ENCODE data around the gene SLC2A4RG.

The SLC2A4RG gene

GRCh38 chr20:63777614-63778013 is 38.0 kb downstream of the SLC2A4RG start:
- DNase-seq (ENCODE audit: low read depth): no peak

GRCh38 chr20:63778034-63778752 is 38.6 kb downstream of the SLC2A4RG start:
- DNase-seq (ENCODE audit: low read depth): no peak

- DNase-seq (ENCODE audit: low read depth): no peak
Measured at GRCh38 chr20:63778857-63779256, 39.3 kb downstream of the SLC2A4RG start.

GRCh38 chr20:63781181-63781580 is 41.6 kb downstream of the SLC2A4RG start:
- no peak for DNase-seq (ENCODE audit: low read depth)

GRCh38 chr20:63782051-63782471 is 42.5 kb downstream of the SLC2A4RG start:
- DNase-seq (ENCODE audit: low read depth): no peak

- no peak for DNase-seq (ENCODE audit: low read depth)
Measured at GRCh38 chr20:63782521-63782971, 43.0 kb downstream of the SLC2A4RG start.

- no peak for DNase-seq (ENCODE audit: low read depth)
Measured at GRCh38 chr20:63783970-63784369, 44.4 kb downstream of the SLC2A4RG start.

GRCh38 chr20:63785691-63786131 is 46.1 kb downstream of the SLC2A4RG start:
- DNase-seq (ENCODE audit: low read depth): no peak

GRCh38 chr20:63787302-63787701 is 47.7 kb downstream of the SLC2A4RG start:
- DNase-seq (ENCODE audit: low read depth): no peak

- no peak for DNase-seq (ENCODE audit: low read depth)
Measured at GRCh38 chr20:63787749-63788148, 48.2 kb downstream of the SLC2A4RG start.

GRCh38 chr20:63789836-63790571 is 50.4 kb downstream of the SLC2A4RG start:
- DNase-seq (ENCODE audit: low read depth): no peak

- DNase-seq (ENCODE audit: low read depth): no peak
Measured at GRCh38 chr20:63790572-63791168, 51.1 kb downstream of the SLC2A4RG start.

- DNase-seq (ENCODE audit: low read depth): no peak
Measured at GRCh38 chr20:63791497-63792156, 52.1 kb downstream of the SLC2A4RG start.

GRCh38 chr20:63792866-63793265 is 53.3 kb downstream of the SLC2A4RG start:
- no peak for DNase-seq (ENCODE audit: low read depth)
